NCI-H2196 (cell line): Measurements from ENCODE around the gene MAP4K3.
A peak's percentile ranks its signal among the peaks of the same experiment; 100 is the strongest.

Experiments
- DNase-seq: peaks from one replicate; lab custom pipeline; 2025; ENCODE audit not compliant: unreplicated experiment; lab: John Stamatoyannopoulos, UW

Gene MAP4K3

DNA sequence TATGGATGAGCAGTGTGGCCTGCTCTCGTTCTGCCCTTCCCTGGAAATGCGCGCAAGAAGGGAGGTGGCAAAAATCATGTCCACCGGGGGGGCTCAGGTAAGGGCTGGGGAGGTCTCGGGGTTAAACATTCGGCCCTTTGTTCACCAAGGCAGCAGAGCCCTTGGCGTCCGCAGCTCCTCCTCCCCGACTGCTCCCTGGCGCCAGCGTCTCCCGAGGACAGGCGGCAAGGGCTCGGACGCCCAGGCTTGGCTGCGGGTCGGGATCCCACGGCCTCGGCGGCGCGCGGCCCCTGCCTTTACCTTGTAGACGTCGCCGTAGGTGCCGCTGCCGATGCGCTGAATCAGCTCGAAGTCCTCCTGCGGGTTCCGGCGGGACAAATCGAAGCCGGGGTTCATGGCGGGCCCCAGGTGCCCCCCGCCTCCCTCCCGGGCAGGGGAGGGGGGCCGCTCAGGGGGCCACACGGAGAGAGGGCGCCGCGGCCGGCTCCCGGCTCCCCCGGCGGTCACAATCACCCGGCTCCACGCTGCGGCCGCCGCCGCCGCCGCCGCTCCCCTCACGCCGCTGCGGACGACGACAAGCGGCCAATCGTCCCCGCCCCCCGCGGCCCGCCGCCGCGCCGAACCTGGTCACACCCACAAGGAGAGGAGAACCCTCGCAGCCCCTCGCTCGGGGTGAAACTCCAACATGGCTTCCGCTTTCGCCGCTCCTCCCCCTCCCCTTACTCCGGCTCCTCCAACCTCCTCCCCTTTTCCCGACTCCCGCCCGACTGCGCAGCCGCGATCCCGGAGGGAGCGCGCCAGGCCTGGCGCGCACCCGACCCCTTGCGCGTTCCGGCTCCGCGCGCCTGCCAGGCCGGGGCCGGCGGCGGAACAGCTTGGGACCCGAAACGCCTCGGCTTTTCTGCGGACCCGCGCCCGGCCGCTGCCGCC, at the start of gene MAP4K3:
MAP4K3 (minus strand) TSS at position 694 of the 930 bp plus-strand sequence; CDS start at position 396, 298 bp downstream.
- DNase-seq, result peak; percentile 94

DNA sequence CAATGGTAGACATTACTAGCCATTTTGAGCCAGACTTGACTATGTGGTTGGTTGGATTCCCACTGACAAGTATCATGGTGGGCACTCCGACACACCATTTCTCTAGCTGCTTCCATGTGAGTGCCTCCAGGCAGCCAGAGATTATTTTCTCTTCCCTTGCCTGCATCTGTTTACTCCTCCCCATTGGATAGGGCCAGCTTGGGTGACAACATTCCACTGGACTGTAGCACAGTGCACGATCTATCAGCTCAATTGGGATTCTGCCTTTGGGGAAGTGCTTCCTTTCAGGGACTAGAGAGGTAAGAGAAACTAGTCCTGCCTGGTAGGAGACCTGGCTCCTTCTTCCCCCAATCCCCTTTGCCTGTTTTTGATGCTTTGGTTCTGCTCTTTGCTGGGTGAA, 49.0 kb upstream of the MAP4K3 start:
- DNase-seq, result no peak

DNA sequence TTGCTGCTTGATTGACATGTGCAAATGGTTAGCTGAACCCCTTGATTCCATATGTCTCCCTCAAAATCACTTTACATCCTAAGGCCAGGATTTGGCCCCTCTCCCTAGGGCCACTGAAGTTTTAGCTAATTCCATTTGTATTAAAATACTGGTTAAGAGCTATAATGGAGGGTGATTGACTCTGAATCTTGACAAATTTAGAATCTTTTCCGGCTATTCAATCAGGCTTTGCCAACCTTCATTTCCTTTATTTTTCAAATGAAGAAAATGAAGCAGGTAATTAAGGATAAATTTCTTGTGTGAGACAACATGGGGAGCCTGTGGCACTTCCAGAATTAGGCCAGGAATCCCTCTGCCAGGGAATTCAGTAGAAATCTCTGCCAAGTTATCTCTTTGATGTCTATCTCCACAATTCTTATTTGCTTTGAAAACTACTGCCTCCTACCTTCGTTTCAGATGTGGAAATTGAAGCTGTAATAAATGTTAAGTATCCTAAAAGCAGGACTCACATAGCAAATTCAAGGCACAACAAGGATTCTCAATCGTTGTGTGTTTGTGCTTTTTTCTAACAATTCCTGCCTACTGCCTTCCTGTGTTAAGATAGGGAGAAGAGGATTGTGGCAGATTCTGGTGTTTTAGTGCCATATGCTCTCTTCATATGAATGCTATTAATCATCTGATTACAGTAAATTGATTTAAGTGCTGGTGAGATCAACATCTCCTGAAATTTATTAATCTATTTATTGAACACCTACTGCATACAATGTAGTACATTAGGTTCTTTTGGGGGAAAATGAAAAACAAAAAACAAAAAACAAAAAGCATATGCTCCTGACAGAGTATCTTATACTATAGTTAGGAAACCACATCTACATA, 47.8 kb upstream of the MAP4K3 start:
- DNase-seq, result no peak

DNA sequence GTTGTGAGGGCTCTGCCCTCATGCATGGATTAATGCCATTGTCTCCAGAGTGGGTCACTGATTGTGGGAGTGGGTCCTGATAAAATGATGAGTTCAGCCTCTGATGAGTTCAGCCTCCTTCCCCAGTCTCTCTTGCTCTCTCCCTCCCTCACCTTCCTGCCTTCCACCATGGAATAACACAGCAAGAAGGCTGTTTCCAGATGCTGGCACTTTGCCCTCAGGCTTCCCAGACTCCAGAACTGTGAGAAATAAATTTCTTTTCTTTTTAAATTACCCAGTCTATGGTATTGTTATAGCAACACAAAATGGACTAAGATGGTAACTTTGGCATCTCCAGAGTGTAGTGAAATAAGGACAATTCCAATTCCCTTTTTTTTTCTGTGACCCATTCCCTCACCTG, 47.1 kb upstream of the MAP4K3 start:
- no peak for DNase-seq

DNA sequence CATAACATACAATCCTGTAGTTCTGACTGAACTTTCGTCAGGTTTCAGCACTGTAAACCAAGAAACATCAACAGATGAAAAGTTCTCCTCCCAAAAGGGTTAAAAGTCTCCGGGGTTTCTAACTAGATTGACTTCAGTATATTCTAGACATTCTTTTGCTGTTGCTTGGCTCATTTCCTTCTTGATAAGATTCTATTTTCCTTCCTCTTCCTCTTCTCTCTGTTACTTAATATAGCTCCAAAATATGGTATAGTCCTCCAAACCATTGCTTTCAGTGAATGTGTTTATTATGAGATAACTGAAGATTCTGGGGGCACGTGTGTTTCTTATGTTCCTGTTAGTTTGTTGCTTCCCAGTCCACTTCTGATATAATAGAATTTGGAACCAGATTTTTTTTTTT, 46.4 kb upstream of the MAP4K3 start:
- DNase-seq, result no peak

DNA sequence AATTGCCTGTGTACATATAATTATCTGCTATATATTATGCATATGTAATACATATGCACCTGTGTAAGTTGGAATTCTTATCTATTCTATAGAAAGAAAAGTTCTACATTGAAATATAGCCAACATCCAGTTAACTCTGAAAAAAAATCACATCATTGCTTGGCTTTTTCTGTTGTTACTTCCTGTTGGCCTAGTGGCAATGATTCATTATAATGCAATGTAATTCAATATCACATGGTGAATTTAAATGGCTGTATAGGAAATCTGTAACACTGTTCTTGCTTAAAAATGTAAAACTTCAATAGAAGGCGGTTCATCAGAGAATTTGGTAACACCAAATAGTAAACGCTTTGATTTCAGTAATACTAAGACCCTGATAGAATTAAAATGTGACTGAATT, 44.5 kb upstream of the MAP4K3 start:
- DNase-seq, result no peak

DNA sequence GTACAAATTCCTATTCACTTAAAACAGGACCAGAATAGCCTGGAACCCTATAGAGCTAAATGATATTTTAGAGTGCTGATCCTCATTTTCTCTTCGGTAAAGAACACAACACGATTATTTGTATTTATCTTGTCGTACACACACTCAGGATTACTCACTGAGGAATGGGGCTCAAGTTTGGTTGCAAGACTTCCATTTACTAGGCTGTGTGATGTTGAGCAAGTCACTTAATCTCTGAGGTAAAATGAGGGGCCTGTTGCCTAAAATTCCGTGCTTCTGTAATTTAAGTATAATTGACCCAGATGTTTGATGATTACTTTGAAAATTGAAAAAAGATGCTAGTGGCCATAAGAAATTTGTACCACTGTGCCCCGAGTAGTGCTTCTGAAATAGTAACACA, 42.6 kb upstream of the MAP4K3 start:
- no peak for DNase-seq

DNA sequence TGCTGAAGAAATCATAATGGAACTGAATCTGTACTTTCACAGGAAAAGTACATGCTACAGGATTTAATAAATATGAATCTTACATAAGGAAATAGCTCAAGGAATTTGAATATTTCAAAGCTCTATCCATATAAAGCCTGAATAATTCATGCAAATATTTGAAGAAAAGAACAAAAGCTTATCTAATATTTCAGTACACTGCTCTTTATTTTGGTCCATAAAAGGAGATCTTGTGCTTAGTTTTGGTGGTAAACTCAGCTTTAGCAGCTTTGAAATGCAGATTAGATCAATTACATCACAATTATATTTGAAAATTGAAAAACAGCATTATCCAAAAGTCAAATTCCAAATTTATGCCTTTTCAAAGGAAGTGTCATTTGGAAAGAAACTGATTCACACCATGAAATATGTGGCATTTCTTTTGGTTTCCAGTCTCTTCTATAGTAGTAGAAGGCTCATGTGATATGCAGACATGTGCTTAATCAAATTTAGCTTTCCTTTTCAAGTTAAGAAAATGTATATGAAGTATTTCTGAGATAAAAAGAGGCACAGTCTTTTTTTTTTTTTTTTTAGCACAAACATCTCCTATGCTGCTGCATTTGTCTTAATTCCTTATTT, 42.1 kb upstream of the MAP4K3 start:
- no peak for DNase-seq

DNA sequence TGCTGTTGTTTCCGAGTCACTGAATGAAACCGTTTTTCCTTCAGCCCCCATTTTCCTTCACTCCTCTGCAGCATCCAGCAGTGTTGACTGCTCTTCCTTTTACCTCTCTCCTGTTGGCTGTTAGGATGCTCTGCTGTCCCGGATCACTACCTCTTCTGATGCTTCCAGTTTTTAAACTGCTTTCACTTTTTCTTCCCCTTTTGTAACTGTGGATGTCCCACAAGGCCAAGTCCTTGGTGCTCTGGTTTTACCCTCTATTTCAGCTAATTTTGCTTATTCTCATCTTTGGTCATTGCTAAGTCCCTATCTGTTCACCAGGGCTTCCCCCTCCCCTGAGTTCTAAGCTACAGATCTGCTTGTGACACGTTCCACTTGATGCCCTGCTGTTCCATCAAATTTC, 39.4 kb upstream of the MAP4K3 start:
- no peak for DNase-seq

DNA sequence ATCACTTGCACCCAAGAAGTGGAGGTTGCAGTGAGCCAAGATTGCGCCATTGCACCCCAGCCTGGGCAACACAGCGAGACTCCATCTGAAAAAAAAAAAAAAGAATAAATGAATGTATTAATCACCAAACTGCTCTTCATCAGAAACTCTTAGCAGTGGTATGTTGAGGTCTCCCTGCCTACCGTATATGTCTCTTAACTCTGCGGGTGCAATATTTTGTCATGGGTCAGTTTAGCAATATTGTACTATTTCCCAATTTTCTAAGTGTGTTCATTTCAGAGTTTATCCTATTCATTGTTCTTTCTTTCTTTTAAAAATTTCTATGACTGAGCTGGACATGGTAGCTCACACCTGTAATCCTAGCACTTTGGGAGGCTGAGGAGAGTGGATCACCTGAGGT, 37.9 kb upstream of the MAP4K3 start:
- DNase-seq, result no peak

DNA sequence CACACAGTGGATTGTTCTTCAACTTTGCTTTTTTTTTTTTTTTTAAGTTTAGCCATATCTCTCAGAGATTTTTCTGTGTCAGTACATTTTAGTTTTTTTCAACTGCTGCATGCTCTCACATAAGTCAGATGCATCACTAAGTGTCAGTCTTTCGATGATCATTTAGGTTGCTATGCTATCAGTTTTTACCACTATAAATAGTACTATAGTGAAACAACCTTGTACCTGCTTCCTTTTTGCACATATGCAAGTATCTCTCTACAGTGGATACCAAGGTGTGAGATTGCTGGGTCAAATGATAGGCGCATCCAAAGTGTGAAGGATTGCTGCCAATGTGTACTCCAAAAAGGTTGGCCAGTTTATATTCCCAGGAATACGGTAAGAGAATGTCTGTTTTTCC, 33.5 kb upstream of the MAP4K3 start:
- no peak for DNase-seq

DNA sequence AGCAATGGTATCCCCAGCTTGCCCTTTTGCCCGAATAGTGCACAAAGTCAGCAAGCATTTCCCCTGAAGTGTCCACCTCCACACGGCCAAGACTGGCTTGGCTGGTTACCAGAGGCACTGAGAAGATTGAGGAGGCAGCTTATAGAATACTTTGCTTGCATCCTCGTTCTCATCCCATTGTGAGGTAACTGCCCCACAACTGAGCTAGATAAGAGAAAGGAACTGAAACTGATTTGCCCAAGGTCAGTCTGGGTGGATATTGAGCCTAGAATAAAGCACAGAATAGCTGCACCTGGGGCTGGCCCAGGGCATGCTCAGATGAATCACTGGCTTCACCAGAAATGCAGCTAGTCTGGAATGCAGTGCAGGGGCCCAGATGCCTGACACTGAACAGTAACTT, 32.7 kb upstream of the MAP4K3 start:
- no peak for DNase-seq

DNA sequence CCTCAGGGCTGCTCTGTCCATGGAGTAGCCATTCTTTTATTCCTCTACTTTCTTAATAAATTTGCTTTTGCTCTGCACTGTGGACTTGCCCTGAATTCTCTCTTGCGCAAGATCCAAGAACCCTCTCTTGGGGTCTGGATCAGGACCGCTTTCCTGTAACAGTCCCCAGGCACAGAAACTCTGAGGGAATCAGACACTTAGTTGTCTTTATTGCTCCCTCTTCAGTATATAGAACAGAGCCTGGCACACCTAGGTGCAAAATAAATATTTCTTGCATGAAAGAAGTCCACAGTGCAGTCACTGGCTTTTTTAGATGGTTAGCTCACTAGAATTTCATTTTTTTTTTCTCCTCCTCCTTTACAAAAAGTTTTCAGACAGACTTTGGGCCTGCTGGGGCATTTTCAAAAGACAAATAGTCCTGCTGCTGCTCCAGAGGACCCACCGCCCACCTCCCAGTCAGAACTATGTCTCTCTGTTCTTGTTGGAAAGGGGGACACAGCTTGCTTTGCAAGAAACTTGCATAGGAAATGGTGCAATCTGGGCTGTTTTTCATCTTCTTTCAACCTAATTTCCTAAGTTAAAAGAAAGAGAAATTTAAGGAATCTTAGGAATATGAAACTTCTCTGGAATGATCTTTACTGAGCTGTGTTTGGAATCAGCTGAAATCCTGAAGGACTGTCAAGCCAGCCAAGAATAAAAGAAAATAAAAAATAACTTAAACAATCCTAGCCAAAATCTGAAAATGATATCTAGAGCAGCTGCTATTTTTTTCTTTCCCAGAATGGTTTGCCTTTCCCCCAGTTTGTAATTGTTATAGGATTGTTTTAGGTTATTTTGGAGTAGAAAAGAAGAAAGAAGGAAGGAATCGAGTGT, 31.7 kb upstream of the MAP4K3 start:
- DNase-seq, result no peak

DNA sequence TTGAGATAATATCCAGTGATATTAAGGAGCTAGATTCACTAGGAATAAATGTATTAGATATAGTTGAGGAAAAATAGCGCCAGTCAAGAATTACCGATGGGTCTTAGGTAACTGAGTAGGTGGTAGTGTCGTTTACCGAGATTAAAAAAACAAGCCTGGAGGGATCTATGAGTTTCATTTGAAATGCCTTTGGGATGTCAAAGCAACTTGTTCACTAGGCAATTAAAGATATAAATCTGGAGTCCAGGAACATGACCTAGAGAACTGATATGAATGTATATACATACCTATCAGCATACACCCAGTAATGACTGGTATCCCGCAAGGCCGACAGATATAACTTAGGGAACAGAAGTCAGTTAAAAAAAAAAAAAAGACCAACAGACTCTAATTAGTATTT, 29.2 kb upstream of the MAP4K3 start:
- DNase-seq, result no peak

DNA sequence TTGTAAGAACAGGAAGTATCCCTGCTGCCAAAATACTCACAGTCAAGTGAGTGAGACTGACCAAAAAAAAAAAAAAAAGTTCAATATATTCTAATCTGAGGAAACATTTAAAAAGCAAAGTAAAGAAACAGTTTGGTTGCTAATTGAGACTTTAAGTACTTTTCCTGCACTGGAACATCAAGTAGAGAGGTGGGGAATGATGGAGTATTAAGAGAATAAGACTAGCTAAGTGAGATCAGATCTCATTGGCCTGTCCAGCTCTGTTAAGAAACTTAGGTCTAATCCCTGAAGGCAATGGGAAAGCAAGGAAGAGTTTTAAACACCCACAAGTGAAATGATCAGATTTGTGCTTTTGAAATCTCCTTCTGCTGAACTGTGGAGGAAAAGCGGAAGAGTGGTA, 27.8 kb upstream of the MAP4K3 start:
- no peak for DNase-seq

DNA sequence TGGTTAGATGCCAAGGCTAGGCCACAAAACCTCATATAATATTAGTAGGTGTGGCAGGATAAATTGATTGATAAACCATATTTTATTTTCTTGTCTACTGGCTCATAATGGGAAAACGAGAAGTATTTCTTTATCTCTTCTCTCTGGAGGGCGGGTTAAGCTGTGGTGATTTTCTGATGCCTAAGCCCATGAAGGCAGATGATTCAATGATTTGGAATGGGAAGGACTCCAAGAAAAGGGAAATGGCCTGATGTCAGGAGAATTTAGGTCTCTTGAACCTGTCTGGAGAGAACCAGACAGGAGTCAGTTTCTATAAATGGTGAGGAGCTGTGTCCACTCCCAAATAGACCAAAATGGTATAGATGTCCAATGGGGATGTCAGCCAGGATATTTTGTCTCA, 18.7 kb upstream of the MAP4K3 start:
- no peak for DNase-seq

DNA sequence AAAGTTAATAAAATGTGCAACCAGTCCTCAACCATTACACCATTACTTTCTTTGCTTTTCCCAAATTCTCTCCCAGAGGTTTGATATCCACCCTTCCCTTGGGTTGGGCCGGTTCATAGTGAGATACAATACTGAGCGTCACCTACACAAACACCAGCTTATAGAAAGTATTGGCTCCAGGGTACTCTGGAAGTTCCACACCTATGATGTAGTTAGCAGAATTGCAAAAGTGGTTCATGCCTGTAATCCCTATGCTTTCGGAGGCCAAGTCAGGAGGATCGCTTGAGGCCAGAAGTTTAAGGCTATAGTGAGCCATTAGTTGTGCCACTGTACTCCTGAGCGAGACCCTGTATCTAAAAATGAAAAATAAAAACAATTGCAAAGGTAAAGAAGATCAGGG, 15.3 kb upstream of the MAP4K3 start:
- no peak for DNase-seq

DNA sequence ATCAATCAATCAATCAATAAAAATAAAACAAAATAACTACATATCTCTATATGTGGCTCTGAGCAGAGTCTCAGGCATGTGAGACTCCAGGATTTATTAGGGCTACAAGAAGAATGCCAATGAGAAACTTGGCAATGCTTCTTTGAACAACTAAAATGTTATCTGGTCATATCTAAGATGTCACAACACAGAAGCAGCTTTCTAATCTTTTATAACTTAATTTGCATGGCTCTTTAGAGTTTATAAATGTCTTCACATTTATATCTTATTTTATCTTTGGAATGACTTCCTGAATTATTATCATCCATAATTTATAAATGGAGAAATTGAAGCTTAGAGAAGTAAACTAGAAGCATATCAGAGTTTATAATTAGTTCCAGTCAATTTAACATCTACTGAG, 14.9 kb upstream of the MAP4K3 start:
- DNase-seq, result no peak

DNA sequence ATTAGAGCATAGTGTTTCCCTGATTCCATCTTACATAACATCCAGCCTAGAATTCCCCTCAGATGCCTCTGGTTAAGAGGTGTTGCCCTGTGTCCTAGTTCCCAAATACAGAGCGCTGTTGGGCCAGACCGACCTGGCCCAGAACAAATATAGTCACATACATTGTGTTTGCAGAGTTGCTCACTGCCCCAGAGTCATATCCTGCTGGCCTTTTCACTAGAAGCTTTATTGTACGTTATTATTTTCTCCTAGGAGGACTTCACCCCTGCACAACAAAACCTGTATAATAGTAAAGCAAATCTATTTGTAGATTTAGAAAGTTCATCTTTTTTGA, 11.1 kb upstream of the MAP4K3 start:
- no peak for DNase-seq

DNA sequence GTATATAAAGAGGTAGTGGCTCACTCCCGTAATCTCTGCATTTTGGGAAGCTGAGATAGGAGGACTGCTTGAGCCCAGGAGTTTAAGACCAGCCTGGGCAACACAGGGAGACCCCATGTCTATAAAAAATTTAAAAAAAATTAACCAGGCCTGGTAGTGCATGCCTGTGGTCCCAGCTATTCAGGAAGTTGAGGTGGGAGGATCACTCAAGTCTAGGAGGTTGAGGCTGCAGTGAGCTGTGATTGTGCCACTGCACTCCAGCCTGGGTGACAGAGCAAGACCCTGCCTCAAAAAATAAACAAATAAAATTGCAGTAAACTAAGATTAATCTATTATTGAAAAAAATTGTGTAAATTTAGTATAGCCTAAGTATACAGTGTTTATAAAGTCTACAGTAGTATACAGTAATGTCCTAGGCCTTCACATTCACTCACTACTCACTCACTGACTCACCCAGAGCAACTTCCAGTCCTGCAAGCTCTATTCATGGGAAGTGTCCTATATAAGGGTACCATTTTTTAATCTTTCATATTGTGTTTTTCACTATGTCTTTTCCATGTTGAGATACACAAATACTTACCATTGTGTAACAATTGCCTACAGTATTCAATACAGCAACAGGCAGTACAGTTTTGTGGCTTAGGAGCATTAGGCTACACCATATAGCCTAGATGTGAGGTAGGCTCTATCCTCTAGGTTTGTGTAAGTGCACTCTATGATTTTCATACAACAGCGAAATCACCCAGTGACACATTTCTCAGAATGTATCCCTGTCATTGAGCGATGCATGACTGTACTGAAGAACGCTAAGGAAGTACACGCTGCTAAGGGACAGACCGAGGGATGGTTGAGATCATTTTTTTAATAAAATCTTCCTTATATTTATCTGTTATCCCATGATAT, 10.4 kb upstream of the MAP4K3 start:
- DNase-seq, result no peak
